HG03460 (cell line): ENCODE results near the gene DHCR7.

Experiments
- ATAC-seq: cut with Tn5 transposase; IDR thresholded peaks from one replicate; pipeline ENCODE4 v1.9.1; 2021; ENCODE audit not compliant: unreplicated experiment

Gene DHCR7

GRCh38 chr11:71387784-71388636 is 60.2 kb downstream of the DHCR7 start:
- ATAC-seq, result no peak

GRCh38 chr11:71387200-71387599 is 61.0 kb downstream of the DHCR7 start:
- ATAC-seq, result no peak

GRCh38 chr11:71386202-71386601 is 62.0 kb downstream of the DHCR7 start:
- no peak for ATAC-seq

GRCh38 chr11:71385091-71385490 is 63.1 kb downstream of the DHCR7 start:
- no peak for ATAC-seq

- ATAC-seq, result no peak
These were observed 63.6 kb downstream of the DHCR7 start for GRCh38 chr11:71384561-71384960.
